GM23248 (cell line): Measurements from ENCODE around the gene KMT5B. TPM values are rescaled to one million over a fixed set of nuclear protein-coding genes. Genes with fewer than 3 reads are reported as not detected.

Experiments
- DNase-seq: peaks from one replicate; pipeline ENCODE4 v3.0.0-alpha.2; 2015
- H2AFZ ChIP-seq: fragments of 200-600 bp; sonication (generic); 2 replicates; pipeline ENCODE4 v1.6.1; 2016; ENCODE audit warnings: antibody characterized with exemption
- H3F3A ChIP-seq: fragments of 200-600 bp; sonication (generic); 2 replicates; pipeline ENCODE4 v1.6.1; 2016; ENCODE audit warnings: mild to moderate bottlenecking, antibody characterized with exemption, mixed run types; ENCODE audit not compliant: insufficient read depth
- H3K27ac ChIP-seq: fragments of 200-600 bp; sonication (generic); 2 replicates; pipeline ENCODE4 v1.5.1; 2016; ENCODE audit warnings: mild to moderate bottlenecking
- H3K27me3 ChIP-seq: fragments of 200-600 bp; sonication (generic); replicated peaks from 2 replicates; pipeline ENCODE4 v1.6.1; 2016; ENCODE audit warnings: mild to moderate bottlenecking; ENCODE audit not compliant: insufficient read depth
- H3K36me3 ChIP-seq: fragments of 200-600 bp; sonication (generic); 2 replicates; pipeline ENCODE4 v1.6.1; 2016; ENCODE audit warnings: low read depth, mild to moderate bottlenecking
- H3K4me1 ChIP-seq: fragments of 200-600 bp; sonication (generic); 2 replicates; pipeline ENCODE4 v1.6.1; 2016; ENCODE audit warnings: mild to moderate bottlenecking; ENCODE audit not compliant: insufficient read depth
- H3K4me2 ChIP-seq: fragments of 200-600 bp; sonication (generic); one replicate; pipeline ENCODE4 v1.6.1; 2016; ENCODE audit warnings: mild to moderate bottlenecking; ENCODE audit not compliant: unreplicated experiment
- H3K4me3 ChIP-seq: fragments of 200-600 bp; sonication (generic); 2 replicates; pipeline ENCODE4 v1.5.1; 2016; ENCODE audit warnings: mild to moderate bottlenecking
- H3K79me2 ChIP-seq: fragments of 200-600 bp; sonication (generic); 2 replicates; pipeline ENCODE4 v1.6.1; 2016; ENCODE audit warnings: mild to moderate bottlenecking; ENCODE audit not compliant: insufficient read depth
- H3K9ac ChIP-seq: fragments of 200-600 bp; sonication (generic); 2 replicates; pipeline ENCODE4 v1.6.1; 2016; ENCODE audit warnings: mild to moderate bottlenecking
- H3K9me2 ChIP-seq: fragments of 200-600 bp; sonication (generic); 2 replicates; pipeline ENCODE4 v1.6.1; 2016; ENCODE audit warnings: mixed run types, mild to moderate bottlenecking, moderate library complexity; ENCODE audit not compliant: insufficient read depth
- H3K9me3 ChIP-seq: fragments of 200-600 bp; sonication (generic); one replicate; pipeline ENCODE4 v1.6.1; 2017; ENCODE audit warnings: low read depth
- H4K20me1 ChIP-seq: fragments of 200-600 bp; sonication (generic); 2 replicates; pipeline ENCODE4 v1.6.0; 2016; ENCODE audit not compliant: insufficient read depth
- EZH2 ChIP-seq: fragments of 200-600 bp; sonication (generic); IDR thresholded peaks from 2 replicates; pipeline ENCODE4 v1.6.1; 2018; ENCODE audit warnings: antibody characterized with exemption, mild to moderate bottlenecking; ENCODE audit not compliant: insufficient read depth, poor library complexity, severe bottlenecking
- EZH2phosphoT487 ChIP-seq: fragments of 200-600 bp; sonication (generic); IDR thresholded peaks from 2 replicates; pipeline ENCODE4 v1.6.1; 2018; ENCODE audit warnings: antibody characterized with exemption, moderate library complexity, mild to moderate bottlenecking, low read depth; ENCODE audit not compliant: insufficient read depth
- WGBS, 2 experiments: methylation state at CpG; one replicate each; pipeline ENCODE4 v1.1.6; 2015 to 2017; ENCODE audit warnings: low lambda C conversion rate in 2 of 2, low coverage in 1 of 2; ENCODE audit errors: missing lambda C conversion rate in 2 of 2; 5-methylcytosine and 5-hydroxymethylcytosine counted together
- in situ Hi-C: fragments of 300-500 bp; cut with MboI; formaldehyde crosslinking; loops from 2 replicates; pipeline ENCODE4 v1.15.0; 2020
- polyA plus RNA-seq: library from polyadenylated mRNA; unstranded; fragments of >200 nt; fragmentation: Nextera tagmentation; extraction: Ambion mirVana; gene quantifications from 2 replicates; pipeline ENCODE4 v1.2.1, GENCODE V29; 2016
- total RNA-seq: library from RNA; depleted of rRNA; stranded (reverse); fragments of >200 nt; shearing (Covaris generic); gene quantifications from 2 replicates; pipeline ENCODE4 v1.2.3, GENCODE V29; 2014

Gene KMT5B
- total and polyA plus RNA-seq, 2 experiments from 2014 or later = 17.7 to 22.9 TPM

- Histone ChIP-seq H3K27ac (no peak overlapping the region), H4K20me1 (peaks cover 16% of the 10 kb centered on the region; the same call in 1 of the 2 replicates), H3K9me3 (no peaks in the 10 kb centered on the region), H3K4me2 (no peak overlapping the region), H3K4me1 (peaks cover 11% of the 10 kb centered on the region; the same call in 1 of the 2 replicates), H3K36me3 (no peaks in the 10 kb centered on the region), H3F3A (no peaks in the 10 kb centered on the region), H3K79me2 (peaks cover 100% of the 10 kb centered on the region), H3K27me3 (no peaks in the 10 kb centered on the region), H3K9ac (no peak overlapping the region), H3K4me3 (no peak overlapping the region), H3K9me2 (no peaks in the 10 kb centered on the region), H2AFZ (no peak overlapping the region)
- DNase-seq = no peak
- in situ Hi-C loops = no loop called here
- 77 to 83% methylated on average over 5 of the region's 5 CpGs for WGBS, 2 experiments
- no peak for TF ChIP-seq EZH2
- no peak for TF ChIP-seq EZH2phosphoT487
Measured at GRCh38 chr11:68193018-68193417, 20.1 kb downstream of the KMT5B start.

GRCh38 chr11:68191661-68192579 lies 21.2 kb downstream of the KMT5B start:
- DNase-seq = no peak

GRCh38 chr11:68189888-68190287 lies 23.2 kb downstream of the KMT5B start:
- Histone ChIP-seq H3K4me1 (peaks cover 11% of the 10 kb centered on the region; the same call in 1 of the 2 replicates), H4K20me1 (peaks cover 16% of the 10 kb centered on the region; the same call in 1 of the 2 replicates), H3K4me3 (no peak overlapping the region), H3K9me2 (no peaks in the 10 kb centered on the region), H3K36me3 (peaks cover 9% of the 10 kb centered on the region), H3K27ac (no peak overlapping the region), H2AFZ (no peak overlapping the region), H3K27me3 (no peaks in the 10 kb centered on the region), H3K9ac (no peak overlapping the region), H3K79me2 (peaks cover 99% of the 10 kb centered on the region), H3K9me3 (no peaks in the 10 kb centered on the region), H3K4me2 (no peak overlapping the region), H3F3A (no peaks in the 10 kb centered on the region)
- DNase-seq = no peak
- 93% methylated on average over 3 of the region's 3 CpGs for WGBS, 2 experiments
- in situ Hi-C loops = no loop called here
- no peak for TF ChIP-seq EZH2

More at GRCh38 chr11:68191661-68192579, 21.2 kb downstream of the KMT5B start:
- Histone ChIP-seq H3K4me3 (no peak overlapping the region), H2AFZ (no peak overlapping the region), H3K9ac (no peak overlapping the region), H3K79me2 (peaks cover 100% of the 10 kb centered on the region), H3K27me3 (no peaks in the 10 kb centered on the region), H3K36me3 (no peaks in the 10 kb centered on the region), H3K9me2 (no peaks in the 10 kb centered on the region), H4K20me1 (peaks cover 16% of the 10 kb centered on the region; the same call in 1 of the 2 replicates), H3K27ac (no peak overlapping the region), H3K4me2 (no peak overlapping the region), H3K4me1 (peaks cover 11% of the 10 kb centered on the region; the same call in 1 of the 2 replicates), H3F3A (no peaks in the 10 kb centered on the region), H3K9me3 (no peaks in the 10 kb centered on the region)
- 94 to 96% methylated on average over 5 of the region's 5 CpGs for WGBS, 2 experiments
- in situ Hi-C loops = no loop called here
- no peak for TF ChIP-seq EZH2
- TF ChIP-seq EZH2phosphoT487 = no peak

DNA sequence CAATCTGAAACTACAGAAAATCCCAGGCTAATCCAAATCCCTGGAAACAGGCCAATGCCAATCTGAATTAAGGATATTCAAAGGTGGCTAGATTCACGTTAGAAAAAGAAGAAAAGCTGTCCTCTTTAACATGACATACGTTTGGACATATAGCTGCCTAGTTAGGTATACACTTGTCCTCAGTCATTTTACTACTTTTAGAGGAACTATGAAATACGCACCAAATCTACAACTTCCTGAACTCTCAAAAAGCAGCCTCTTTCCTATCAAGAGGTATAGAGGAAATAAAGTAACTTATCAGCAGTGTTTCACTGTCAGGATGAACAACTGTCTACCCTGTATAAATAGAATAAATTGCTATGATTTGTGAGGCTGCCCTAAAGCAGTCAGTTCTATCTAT lies 24.0 kb downstream of the KMT5B start:
- Histone ChIP-seq H3K79me2 (peaks cover 91% of the 10 kb centered on the region), H3K4me2 (no peak overlapping the region), H3K9me2 (no peaks in the 10 kb centered on the region), H3F3A (no peaks in the 10 kb centered on the region), H4K20me1 (peaks cover 15% of the 10 kb centered on the region; the same call in 1 of the 2 replicates), H2AFZ (no peak overlapping the region), H3K27me3 (no peaks in the 10 kb centered on the region), H3K9me3 (no peaks in the 10 kb centered on the region), H3K9ac (no peak overlapping the region), H3K4me3 (no peak overlapping the region), H3K36me3 (peaks cover 17% of the 10 kb centered on the region), H3K4me1 (peaks cover 11% of the 10 kb centered on the region; the same call in 1 of the 2 replicates), H3K27ac (no peak overlapping the region)
- DNase-seq = no peak
- WGBS, 2 experiments = 98 to 100% methylated on average over 3 of the region's 3 CpGs
- TF ChIP-seq EZH2 (no peak), EZH2phosphoT487 (no peak)
- in situ Hi-C loops = no loop called here
